B cell (primary cell): ENCODE measurements around the gene ZNF184.

ENCODE experiments used
- EZH2 ChIP-seq: IDR thresholded peaks from 2 replicates; pipeline ENCODE4 v1.6.1; 2012; ENCODE audit warnings: borderline replicate concordance, low read depth, mild to moderate bottlenecking, moderate library complexity, low read length; ENCODE audit not compliant: insufficient read depth, poor library complexity, severe bottlenecking
- TF ChIP-seq, protein P1 (sequence below): fragments of 200-600 bp; IDR thresholded peaks from one replicate; pipeline ENCODE4 v1.8.0; 2022; ENCODE audit warnings: antibody characterized with exemption, mild to moderate bottlenecking

DNA sequence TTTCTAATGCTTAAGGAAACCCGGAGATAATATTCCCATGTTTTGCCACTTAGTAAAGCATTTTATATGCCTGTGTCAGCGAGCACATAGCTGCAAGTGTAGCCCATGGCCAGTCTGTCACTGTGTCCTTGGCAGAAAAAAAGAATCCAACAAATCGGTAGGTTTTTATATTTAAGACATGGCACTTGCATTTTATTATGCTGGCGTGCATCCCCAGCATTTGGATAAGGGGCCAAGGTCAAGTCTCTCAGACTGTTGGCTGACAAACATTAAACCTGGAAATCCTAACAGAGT is 1.2 kb upstream of the ZNF184 start:
- TF ChIP-seq, protein P1, sequence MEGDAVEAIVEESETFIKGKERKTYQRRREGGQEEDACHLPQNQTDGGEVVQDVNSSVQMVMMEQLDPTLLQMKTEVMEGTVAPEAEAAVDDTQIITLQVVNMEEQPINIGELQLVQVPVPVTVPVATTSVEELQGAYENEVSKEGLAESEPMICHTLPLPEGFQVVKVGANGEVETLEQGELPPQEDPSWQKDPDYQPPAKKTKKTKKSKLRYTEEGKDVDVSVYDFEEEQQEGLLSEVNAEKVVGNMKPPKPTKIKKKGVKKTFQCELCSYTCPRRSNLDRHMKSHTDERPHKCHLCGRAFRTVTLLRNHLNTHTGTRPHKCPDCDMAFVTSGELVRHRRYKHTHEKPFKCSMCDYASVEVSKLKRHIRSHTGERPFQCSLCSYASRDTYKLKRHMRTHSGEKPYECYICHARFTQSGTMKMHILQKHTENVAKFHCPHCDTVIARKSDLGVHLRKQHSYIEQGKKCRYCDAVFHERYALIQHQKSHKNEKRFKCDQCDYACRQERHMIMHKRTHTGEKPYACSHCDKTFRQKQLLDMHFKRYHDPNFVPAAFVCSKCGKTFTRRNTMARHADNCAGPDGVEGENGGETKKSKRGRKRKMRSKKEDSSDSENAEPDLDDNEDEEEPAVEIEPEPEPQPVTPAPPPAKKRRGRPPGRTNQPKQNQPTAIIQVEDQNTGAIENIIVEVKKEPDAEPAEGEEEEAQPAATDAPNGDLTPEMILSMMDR: no peak
- TF ChIP-seq EZH2: no peak
